Activated naive CD8-positive, alpha-beta T cell treated with anti-CD3 and anti-CD28 coated beads, Interleukin-2, amount 10 ng/mL, durations not matched to agents 7 days and 5 days (primary cell): ENCODE measurements around the gene SMPDL3A. TPM values are rescaled to one million over a fixed set of nuclear protein-coding genes. Genes with fewer than 3 reads are reported as not detected.
"Not testable (repeated sequence)": the region's sequence is repeated elsewhere in the genome, so short reads cannot be mapped to it uniquely, and the experiment has no call there.

Experiments
- ATAC-seq: fragments of 150-1000 bp; cut with Tn5 transposase; one replicate; pipeline ENCODE4 v1.10.0; 2021; ENCODE audit warnings: low read depth, moderate library complexity
- POLR2A ChIA-PET: fragments of 350-600 bp; sonication (Branson Sonifier 250); formaldehyde crosslinking; loops from one replicate; lab custom pipeline; 2021; ENCODE audit warnings: antibody characterized with exemption; lab: Charles Lee
- DNase-seq: peaks from one replicate; pipeline ENCODE4 v3.0.0; 2021
- H3K27ac Mint-ChIP-seq: one replicate; pipeline ENCODE4 v1.8.0; 2022; ENCODE audit warnings: mild to moderate bottlenecking, mixed read lengths
- H3K27me3 Mint-ChIP-seq: one replicate; pipeline ENCODE4 v1.8.0; 2022; ENCODE audit warnings: mild to moderate bottlenecking, moderate library complexity, mixed read lengths
- H3K36me3 Mint-ChIP-seq: one replicate; pipeline ENCODE4 v1.8.0; 2021; ENCODE audit warnings: mild to moderate bottlenecking, mixed read lengths
- H3K4me1 Mint-ChIP-seq: one replicate; pipeline ENCODE4 v1.8.0; 2021; ENCODE audit warnings: mixed read lengths
- H3K4me3 Mint-ChIP-seq: one replicate; pipeline ENCODE4 v1.8.0; 2022; ENCODE audit warnings: mild to moderate bottlenecking, moderate library complexity, mixed read lengths
- H3K9me3 Mint-ChIP-seq: one replicate; pipeline ENCODE4 v1.8.0; 2021; ENCODE audit warnings: mixed read lengths
- total RNA-seq, 2 experiments: library from RNA; stranded (reverse); gene quantifications; one replicate each; pipeline ENCODE4 v1.2.3, GENCODE V29; 2021

The SMPDL3A gene, protein sequence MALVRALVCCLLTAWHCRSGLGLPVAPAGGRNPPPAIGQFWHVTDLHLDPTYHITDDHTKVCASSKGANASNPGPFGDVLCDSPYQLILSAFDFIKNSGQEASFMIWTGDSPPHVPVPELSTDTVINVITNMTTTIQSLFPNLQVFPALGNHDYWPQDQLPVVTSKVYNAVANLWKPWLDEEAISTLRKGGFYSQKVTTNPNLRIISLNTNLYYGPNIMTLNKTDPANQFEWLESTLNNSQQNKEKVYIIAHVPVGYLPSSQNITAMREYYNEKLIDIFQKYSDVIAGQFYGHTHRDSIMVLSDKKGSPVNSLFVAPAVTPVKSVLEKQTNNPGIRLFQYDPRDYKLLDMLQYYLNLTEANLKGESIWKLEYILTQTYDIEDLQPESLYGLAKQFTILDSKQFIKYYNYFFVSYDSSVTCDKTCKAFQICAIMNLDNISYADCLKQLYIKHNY
- under 1 TPM in 1 of 2 experiments, not detected in 1; 0.17 TPM for total RNA-seq

DNA sequence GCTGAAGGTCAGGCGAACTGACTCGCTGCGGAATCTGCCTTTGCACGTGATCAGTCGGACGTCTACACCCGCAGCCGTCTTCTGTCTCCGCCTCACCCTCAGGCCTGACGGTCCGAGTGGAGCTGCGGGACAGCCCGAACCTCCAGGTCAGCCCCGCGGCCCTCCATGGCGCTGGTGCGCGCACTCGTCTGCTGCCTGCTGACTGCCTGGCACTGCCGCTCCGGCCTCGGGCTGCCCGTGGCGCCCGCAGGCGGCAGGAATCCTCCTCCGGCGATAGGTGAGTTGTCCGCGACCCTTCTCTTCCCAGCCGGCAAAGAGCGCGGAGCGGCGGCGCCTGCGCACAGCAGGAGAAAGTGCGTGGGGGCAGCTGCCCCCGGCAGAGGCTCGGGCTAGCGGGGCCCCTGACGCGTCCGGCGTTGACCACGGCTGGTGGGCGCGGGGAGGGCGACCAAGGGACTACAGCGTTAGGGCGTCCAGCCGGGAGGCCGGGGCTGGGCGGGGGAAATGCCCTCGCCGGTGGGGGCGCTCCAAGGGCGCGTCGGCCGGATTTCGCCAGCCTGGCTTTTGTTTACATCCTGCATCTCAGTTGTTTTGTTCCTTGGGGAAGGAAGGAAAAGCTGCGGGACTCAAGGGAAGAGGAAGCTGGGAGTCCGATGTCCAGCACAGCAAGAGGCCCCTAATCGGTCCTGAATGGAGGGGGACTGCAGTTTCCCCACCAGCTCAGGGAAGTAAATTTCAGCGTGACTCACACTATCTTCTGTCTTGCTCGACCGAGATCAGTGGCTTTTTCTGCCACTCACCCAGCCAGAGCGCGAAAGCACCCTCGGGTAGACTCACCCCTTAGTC lies at the start of gene SMPDL3A:
SMPDL3A (plus strand) TSS at position 77 of the 846 bp plus-strand sequence; CDS start at position 166, 89 bp downstream.
- Mint-ChIP-seq H3K36me3 (peaks cover 2% of the 10 kb centered on the region), H3K4me1 (peaks cover 11% of the 10 kb centered on the region), H3K27ac (peak within 1 kb of the TSS; percentile 64), H3K9me3 (no peaks in the 10 kb centered on the region), H3K4me3 (peak within 1 kb of the TSS; percentile 91), H3K27me3 (peaks cover 75% of the 10 kb centered on the region)
- peak; percentile 70 for ATAC-seq
- DNase-seq: peak; percentile 58
- POLR2A ChIA-PET: interaction anchor here (1.0 kb wide), 1 partner anchor 38 kb away, joined by 3 read pairs; no protein-coding TSS in a partner anchor

DNA sequence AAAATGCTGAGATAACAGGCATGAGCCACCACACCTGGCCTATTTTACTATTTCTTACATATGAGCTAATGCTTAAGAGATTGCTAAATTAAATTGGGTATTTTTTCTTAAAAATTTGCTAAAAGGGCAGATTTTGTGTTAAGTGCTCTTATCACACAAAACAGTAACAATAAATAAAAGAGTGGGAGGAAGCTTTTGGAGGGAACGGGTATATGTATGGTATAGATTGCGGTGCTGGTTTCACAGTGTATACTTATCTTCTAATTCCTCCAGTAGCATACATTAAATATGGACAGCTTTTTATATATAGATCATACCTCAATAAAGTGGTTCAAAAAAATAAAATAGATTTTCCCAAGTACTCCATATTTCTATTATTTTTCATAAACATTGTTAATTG lies 49.0 kb upstream of the SMPDL3A start:
- H3K36me3 Mint-ChIP-seq: no peaks in the 10 kb centered on the region
- no peak for DNase-seq
- H3K9me3 Mint-ChIP-seq: no peaks in the 10 kb centered on the region
- no peak overlapping the region for H3K4me3 Mint-ChIP-seq
- no peaks in the 10 kb centered on the region for H3K4me1 Mint-ChIP-seq
- peaks cover 17% of the 10 kb centered on the region for H3K27me3 Mint-ChIP-seq
- ATAC-seq: no peak
- H3K27ac Mint-ChIP-seq: no peak overlapping the region
- POLR2A ChIA-PET: interaction anchor here (0.6 kb wide), 1 partner anchor 153 kb away, joined by 3 read pairs; no protein-coding TSS in a partner anchor

DNA sequence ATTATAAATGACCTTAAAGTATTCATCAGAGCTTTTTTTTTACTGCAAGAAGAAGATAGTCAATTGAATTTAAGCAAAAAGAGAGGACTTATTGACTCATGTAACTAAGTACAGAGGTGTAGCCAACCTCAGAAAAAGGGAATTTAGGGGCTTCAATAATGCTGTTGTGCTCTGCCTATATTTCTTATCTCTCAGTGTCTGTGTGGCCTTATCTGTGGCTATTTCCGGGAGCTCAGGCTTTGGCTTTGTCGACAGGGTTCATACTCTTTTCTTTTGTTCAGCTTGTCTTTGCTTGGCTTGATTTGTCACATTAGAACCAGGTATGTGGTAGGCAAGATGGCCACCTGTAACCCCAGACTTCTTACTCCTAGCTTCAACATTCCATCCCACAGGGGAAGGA lies 48.1 kb upstream of the SMPDL3A start:
- Mint-ChIP-seq H3K4me3 (no peak overlapping the region), H3K4me1 (no peaks in the 10 kb centered on the region), H3K27me3 (peaks cover 14% of the 10 kb centered on the region), H3K27ac (no peak overlapping the region), H3K36me3 (no peaks in the 10 kb centered on the region), H3K9me3 (no peaks in the 10 kb centered on the region)
- ATAC-seq (no peak), DNase-seq (no peak)
- POLR2A ChIA-PET: interaction anchor here (0.6 kb wide), 1 partner anchor 154 kb away, joined by 3 read pairs; no protein-coding TSS in a partner anchor

DNA sequence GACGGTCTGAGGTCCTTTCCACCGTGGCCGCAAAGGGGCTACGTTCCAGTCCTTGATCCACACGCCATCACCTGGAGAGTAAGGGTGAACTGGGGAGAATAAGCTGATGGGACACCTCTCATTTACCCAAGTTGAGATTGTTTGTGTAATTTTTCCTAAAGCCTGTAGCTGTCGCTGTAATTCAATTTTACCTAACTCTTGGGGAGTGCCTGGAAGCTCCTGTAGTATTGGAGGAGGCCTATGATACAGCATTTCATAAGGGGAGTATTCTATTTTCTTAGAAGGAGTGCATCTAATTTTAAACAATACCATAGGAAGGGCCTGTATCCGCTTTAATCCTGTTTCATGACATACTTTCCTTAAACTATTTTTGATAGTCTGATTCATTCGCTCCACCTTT lies 44.8 kb upstream of the SMPDL3A start:
- H3K4me3 Mint-ChIP-seq, POLR2A ChIA-PET, DNase-seq, H3K27ac Mint-ChIP-seq, H3K4me1 Mint-ChIP-seq, H3K9me3 Mint-ChIP-seq, H3K27me3 Mint-ChIP-seq, H3K36me3 Mint-ChIP-seq: not testable (repeated sequence)
- ATAC-seq: peak; percentile 56

DNA sequence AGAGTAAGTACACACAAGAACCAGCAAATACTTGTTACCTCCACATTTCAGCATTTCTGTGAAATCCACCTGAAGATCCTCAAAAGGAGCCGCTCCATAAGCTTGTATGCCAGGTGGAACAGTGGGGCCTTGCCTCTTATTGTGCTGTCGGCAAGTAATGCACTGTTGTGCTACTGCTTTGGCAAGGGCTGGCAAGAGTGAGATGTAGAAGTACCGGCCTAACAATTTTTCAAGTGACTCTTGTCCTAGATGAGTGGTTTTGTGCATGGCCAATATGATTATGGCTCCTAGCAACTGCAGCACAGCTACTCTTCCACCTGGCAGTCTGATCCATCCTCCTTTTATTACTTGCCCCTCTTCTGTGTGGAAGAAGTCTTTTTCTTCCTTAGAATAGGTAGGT lies 44.2 kb upstream of the SMPDL3A start:
- ATAC-seq, H3K9me3 Mint-ChIP-seq, DNase-seq, H3K4me1 Mint-ChIP-seq, H3K27me3 Mint-ChIP-seq, H3K36me3 Mint-ChIP-seq, H3K4me3 Mint-ChIP-seq, POLR2A ChIA-PET, H3K27ac Mint-ChIP-seq: not testable (repeated sequence)

DNA sequence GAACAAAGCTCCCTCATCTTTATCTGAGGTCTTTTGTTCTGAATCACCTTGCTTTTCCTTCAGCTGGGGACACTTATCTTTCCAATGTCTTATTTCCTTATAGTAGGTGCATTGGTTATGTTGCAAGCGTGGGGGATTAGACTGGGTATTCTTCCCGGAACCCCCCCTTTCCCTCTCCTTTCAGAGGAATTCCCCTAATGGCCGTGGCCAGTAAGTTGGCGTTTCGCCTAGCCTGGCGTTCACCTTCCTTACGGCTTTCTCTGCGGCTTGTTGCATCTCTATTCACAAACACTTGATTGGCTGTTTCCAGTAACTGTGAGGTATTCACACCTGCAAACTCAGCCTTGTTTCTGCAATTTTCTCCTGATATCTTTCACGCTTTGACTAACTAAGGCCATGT lies 42.4 kb upstream of the SMPDL3A start:
- POLR2A ChIA-PET: no interaction called here
- DNase-seq: no peak
- Mint-ChIP-seq H3K27me3 (no peaks in the 10 kb centered on the region), H3K9me3 (no peaks in the 10 kb centered on the region), H3K4me3 (no peak overlapping the region), H3K27ac (no peak overlapping the region), H3K4me1 (peaks cover 19% of the 10 kb centered on the region), H3K36me3 (peaks cover 2% of the 10 kb centered on the region)
- ATAC-seq: no peak

DNA sequence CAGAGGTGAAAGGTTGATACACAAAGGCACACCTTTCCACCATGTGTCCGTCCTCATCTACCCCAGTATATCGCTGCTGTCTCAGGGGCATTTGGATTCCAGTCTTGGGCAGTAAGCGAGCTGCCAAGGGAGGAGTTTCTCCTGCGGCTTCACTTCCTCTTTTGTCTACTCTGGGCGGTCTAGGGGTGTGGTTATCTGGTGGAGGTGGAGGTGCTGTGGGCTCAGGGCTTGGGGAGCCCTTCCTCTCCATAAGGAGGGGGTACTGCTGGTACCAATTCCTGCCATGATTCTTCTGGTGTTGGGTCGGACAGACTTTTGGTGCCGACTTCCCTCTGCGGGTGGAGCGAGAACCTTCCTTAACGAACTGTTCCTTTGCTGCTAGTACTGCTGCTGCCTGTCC lies 41.5 kb upstream of the SMPDL3A start:
- ATAC-seq: no peak
- Mint-ChIP-seq H3K27me3 (no peaks in the 10 kb centered on the region), H3K27ac (no peak overlapping the region)

DNA sequence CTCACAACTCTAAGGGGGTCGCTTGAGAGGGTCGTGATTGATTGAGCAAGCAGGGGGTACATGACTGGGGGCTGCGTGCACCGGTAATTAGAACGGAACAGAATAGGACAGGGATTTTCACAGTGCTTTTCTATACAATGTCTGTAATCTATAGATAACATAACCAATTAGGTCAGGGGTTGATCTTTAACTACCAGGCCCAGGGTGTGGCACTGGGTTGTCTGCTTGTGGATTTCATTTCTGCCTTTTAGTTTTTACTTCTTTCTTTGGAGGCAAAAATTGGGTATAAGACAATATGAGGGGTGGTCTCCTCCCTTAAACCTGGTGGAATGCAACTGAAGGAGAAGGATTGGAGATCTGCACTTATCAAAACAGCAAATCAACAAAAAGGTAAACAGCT lies 40.1 kb upstream of the SMPDL3A start:
- POLR2A ChIA-PET, ATAC-seq, H3K4me3 Mint-ChIP-seq, DNase-seq, H3K9me3 Mint-ChIP-seq, H3K27me3 Mint-ChIP-seq, H3K36me3 Mint-ChIP-seq, H3K27ac Mint-ChIP-seq: not testable (repeated sequence)
- peaks cover 33% of the 10 kb centered on the region for H3K4me1 Mint-ChIP-seq

More for the DNA sequence above, 41.5 kb upstream of the SMPDL3A start:
- Mint-ChIP-seq H3K4me1 (peaks cover 25% of the 10 kb centered on the region), H3K9me3 (no peaks in the 10 kb centered on the region), H3K36me3 (peaks cover 2% of the 10 kb centered on the region), H3K4me3 (peak overlapping the region; percentile 17)
- POLR2A ChIA-PET: no interaction called here
- DNase-seq: no peak

DNA sequence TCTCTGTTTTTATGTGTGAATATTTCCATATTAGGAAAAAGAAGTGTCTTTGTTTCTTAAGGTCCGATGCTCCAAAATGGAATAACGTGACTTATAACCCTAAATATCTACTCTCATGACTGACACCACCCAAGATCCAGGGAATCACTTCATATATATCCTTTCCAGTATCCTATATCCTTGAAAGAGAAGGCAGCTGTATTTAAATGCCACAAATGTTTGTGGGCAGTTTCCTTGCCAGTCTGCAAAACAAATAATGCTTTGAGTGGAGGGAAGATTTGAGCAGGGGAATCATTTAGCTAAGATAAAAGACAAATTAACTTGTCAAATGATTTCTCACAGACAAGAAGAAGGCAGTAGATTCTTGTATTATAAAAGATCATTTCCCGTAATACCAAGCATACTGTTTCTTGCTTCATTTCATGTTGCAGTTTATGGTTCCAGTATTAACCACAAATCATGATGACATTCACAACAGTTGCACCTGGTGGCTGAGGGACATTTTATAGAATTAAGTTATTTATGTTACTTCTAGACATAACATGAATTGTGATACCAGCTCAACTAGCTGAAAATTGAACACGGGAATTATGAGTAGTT lies 39.5 kb upstream of the SMPDL3A start:
- POLR2A ChIA-PET: no interaction called here
- Mint-ChIP-seq H3K9me3 (no peaks in the 10 kb centered on the region), H3K36me3 (peaks cover 2% of the 10 kb centered on the region), H3K4me3 (no peak overlapping the region), H3K27me3 (no peaks in the 10 kb centered on the region), H3K4me1 (peaks cover 33% of the 10 kb centered on the region), H3K27ac (no peak overlapping the region)
- ATAC-seq: no peak
- DNase-seq: no peak

DNA sequence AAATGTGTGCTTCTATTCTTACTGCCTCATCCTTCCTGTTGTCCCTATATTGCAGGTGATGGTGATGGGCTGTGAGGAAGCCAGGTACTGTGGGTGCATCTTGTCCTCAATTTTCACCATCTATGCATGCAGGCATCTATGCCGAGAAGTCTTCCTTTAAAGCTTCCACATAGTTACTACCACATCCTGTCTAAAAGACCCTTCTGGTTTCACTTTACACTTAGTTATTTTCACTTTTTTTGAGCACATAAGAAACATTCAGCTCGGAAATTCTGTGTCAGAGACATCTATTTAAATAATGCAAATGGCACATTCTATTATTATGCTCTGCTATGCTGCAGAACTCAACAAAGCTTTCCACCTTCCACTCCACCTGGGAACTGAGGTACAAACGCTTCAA lies 37.7 kb upstream of the SMPDL3A start:
- Mint-ChIP-seq H3K27me3 (no peaks in the 10 kb centered on the region), H3K4me1 (peaks cover 38% of the 10 kb centered on the region), H3K9me3 (peaks cover 4% of the 10 kb centered on the region), H3K36me3 (peaks cover 3% of the 10 kb centered on the region), H3K27ac (peak overlapping the region; percentile 78), H3K4me3 (peak overlapping the region; percentile 71)
- no peak for DNase-seq
- peak; percentile 90 for ATAC-seq
- POLR2A ChIA-PET: interaction anchor here (1.0 kb wide), 1 partner anchor 38 kb away, joined by 3 read pairs; the partner anchor contains the start of gene SMPDL3A

DNA sequence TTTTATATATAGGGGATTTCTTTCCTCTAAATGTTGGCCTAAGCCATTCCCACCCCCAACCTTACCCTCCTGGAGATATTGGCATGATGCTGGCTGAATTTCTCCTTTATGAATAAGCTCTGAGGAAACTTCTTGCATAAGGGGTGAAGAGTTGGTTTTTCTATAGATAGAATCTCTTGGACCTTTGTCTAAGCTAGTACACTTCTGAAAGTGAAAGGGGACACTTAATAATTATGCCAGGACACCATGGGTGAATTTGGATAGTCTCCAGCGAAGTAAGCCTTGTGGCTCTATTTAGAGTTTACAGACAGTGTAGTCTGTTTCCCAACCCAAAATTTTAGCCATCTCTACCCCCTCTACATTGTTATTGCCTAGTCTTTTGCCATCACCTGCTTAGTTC lies 36.6 kb upstream of the SMPDL3A start:
- POLR2A ChIA-PET: no interaction called here
- H3K4me3 Mint-ChIP-seq: no peak overlapping the region
- ATAC-seq (no peak), DNase-seq (no peak)
- H3K9me3 Mint-ChIP-seq: peaks cover 5% of the 10 kb centered on the region
- H3K27me3 Mint-ChIP-seq: no peaks in the 10 kb centered on the region
- H3K27ac Mint-ChIP-seq: peak overlapping the region; percentile 41
- peaks cover 36% of the 10 kb centered on the region for H3K4me1 Mint-ChIP-seq
- H3K36me3 Mint-ChIP-seq: peaks cover 3% of the 10 kb centered on the region

DNA sequence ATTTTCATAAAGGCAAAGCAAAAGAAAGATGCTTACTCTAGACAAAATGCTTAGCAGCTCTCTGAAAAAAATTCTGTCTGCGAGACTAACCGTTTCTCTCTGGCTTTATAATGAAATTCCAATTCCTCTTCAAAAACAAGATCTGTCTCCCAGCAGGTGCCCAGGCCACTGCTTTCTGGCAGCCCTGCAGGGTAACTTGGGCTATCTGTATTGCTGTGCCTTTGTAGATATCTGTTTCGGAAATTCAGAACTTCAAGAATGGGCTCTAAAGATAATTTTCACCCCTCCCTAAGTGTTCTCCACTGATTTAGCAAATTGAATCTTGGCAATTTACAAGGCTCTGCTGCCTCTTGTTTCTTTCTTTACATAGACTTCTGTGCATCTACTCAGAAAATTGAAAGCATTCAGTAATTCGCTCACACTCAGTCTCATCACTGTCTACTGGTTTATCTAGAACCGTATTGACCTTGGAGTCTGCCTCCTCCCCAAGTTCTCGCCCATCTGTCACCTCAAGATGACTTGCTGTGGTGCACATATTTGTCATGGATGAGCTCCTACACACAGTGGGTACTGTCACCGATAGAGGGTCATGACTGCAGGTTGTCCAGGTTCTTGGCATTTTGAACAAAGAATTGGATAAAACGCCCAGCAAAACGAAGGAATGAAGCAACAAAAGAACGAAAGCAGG lies 35.9 kb upstream of the SMPDL3A start:
- ATAC-seq (no peak), DNase-seq (no peak)
- Mint-ChIP-seq H3K27ac (no peak overlapping the region), H3K36me3 (peaks cover 2% of the 10 kb centered on the region), H3K4me3 (no peak overlapping the region), H3K9me3 (peaks cover 5% of the 10 kb centered on the region), H3K4me1 (peaks cover 31% of the 10 kb centered on the region), H3K27me3 (no peaks in the 10 kb centered on the region)
- POLR2A ChIA-PET: no interaction called here

DNA sequence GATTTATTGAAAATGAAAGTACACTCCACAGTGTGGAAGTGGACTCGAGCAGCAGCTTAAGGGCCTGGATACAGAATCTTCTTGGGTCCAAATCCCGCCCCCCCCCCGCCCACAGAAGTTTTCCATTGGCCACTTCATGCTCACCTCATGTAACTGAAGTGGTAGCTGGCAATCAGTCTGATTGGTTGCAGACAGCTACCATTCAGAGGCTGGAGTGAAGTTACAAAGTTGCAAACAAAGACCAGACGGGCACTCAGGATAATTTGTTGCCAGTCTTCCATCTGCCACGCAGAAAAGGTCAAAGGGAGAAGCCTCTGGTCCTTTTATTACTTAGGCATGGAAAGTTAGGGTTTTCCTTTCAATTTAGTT lies 35.4 kb upstream of the SMPDL3A start:
- Mint-ChIP-seq H3K9me3 (peaks cover 5% of the 10 kb centered on the region), H3K4me1 (peaks cover 30% of the 10 kb centered on the region), H3K36me3 (peaks cover 2% of the 10 kb centered on the region), H3K27ac (no peak overlapping the region), H3K27me3 (no peaks in the 10 kb centered on the region), H3K4me3 (no peak overlapping the region)
- POLR2A ChIA-PET: no interaction called here
- DNase-seq (no peak), ATAC-seq (no peak)
